Cardiac atrium fibroblast (primary cell): ENCODE measurements around the gene UGT2B28. TPM values are rescaled to one million over a fixed set of nuclear protein-coding genes. Genes with fewer than 3 reads are reported as not detected.

Experiments
- total RNA-seq: library from RNA; depleted of rRNA; stranded (reverse); fragments of >200 nt; gene quantifications from 2 replicates; pipeline ENCODE4 v1.2.3, GENCODE V29; 2015

The UGT2B28 gene
- not detected in 2 replicates for total RNA-seq

GRCh38 chr4:69280081-69280480, at the start of gene UGT2B28:
Gene UGT2B28, plus strand, starts transcription at chr4:69280475. Its CDS starts 26 bp downstream, at chr4:69280501.

Other genes starting within 250 kb of the UGT2B28 start
- gene UGT2B7, start 184.0 kb upstream of the UGT2B28 start, total RNA-seq = not detected in 2 replicates
- gene UGT2B11, start 65.7 kb upstream of the UGT2B28 start, total RNA-seq = not detected in 2 replicates
- not detected in 2 replicates for gene UGT2B4, start 215.4 kb downstream of the UGT2B28 start, total RNA-seq